B cell (primary cell): ENCODE measurements around the gene ESRRA. TPM values are rescaled to one million over a fixed set of nuclear protein-coding genes. Genes with fewer than 3 reads are reported as not detected.

Experiments used
- ATAC-seq: fragments of 200-7000 bp; cut with Tn5 transposase; one replicate; pipeline ENCODE4 v1.10.0; 2021; ENCODE audit warnings: low read depth, mild to moderate bottlenecking, moderate number of reproducible peaks, moderate library complexity
- CTCF ChIA-PET: fragments of 350-600 bp; sonication (Branson Sonifier 250); formaldehyde crosslinking; loops from one replicate; lab custom pipeline; 2021; ENCODE audit warnings: antibody characterized with exemption, inconsistent platforms; lab: Charles Lee
- POLR2A ChIA-PET: fragments of 350-600 bp; sonication (Branson Sonifier 250); formaldehyde crosslinking; loops from one replicate; lab custom pipeline; 2021; ENCODE audit warnings: antibody characterized with exemption; lab: Charles Lee
- DNase-seq: peaks from one replicate; pipeline ENCODE4 v3.0.0; 2013
- H2AFZ ChIP-seq: 2 replicates; pipeline ENCODE4 v1.6.1; 2012; ENCODE audit warnings: mild to moderate bottlenecking, low read depth, low read length; ENCODE audit not compliant: insufficient read depth, poor library complexity, severe bottlenecking
- H3K27ac ChIP-seq, 2 donors: 1 replicate in 1 of 2; 2 replicates in 1 of 2; pipeline ENCODE4 v1.5.1; 2012 to 2013; ENCODE audit warnings: low read length in 2 of 2, mild to moderate bottlenecking in 2 of 2, moderate library complexity in 1 of 2
- H3K27me3 ChIP-seq, 4 experiments: fragments of 200-600 bp in 1 of 4; sonication (generic) in 1 of 4; replicated peaks in 1 of 4; 1 replicate in 2 of 4; 2 replicates in 2 of 4; pipeline versions ENCODE4 v1.6.1 to v1.7.0; 2013 to 2016; ENCODE audit warnings: low read length in 3 of 4, mild to moderate bottlenecking in 2 of 4, mixed read lengths in 1 of 4, moderate library complexity in 1 of 4; ENCODE audit not compliant: insufficient read depth in 4 of 4, control insufficient read depth in 3 of 4; ENCODE audit errors: control extremely low read depth in 1 of 4
- H3K36me3 ChIP-seq, 2 experiments: replicated peaks in 1 of 2; 1 replicate in 1 of 2; 2 replicates in 1 of 2; pipeline versions ENCODE4 v1.6.1 to v1.7.1; 2013; ENCODE audit warnings: low read length in 1 of 2; ENCODE audit not compliant: insufficient read depth in 2 of 2, control insufficient read depth in 1 of 2; ENCODE audit errors: control extremely low read depth in 1 of 2, extremely low read depth in 1 of 2
- H3K4me1 ChIP-seq, 2 donors: fragments of 200-600 bp in 1 of 2; sonication (generic) in 1 of 2; 1 replicate in 1 of 2; 2 replicates in 1 of 2; pipeline versions ENCODE4 v1.5.1 to v1.6.1; 2013 to 2017; ENCODE audit warnings: low read length in 2 of 2; ENCODE audit not compliant: control insufficient read depth in 2 of 2, insufficient read depth in 2 of 2
- H3K4me2 ChIP-seq: replicated peaks from 2 replicates; pipeline ENCODE3; 2012; ENCODE audit warnings: mild to moderate bottlenecking, low read depth, low read length; ENCODE audit not compliant: poor library complexity, severe bottlenecking
- H3K4me3 ChIP-seq, 5 experiments: fragments of 200-600 bp in 1 of 5; sonication (generic) in 1 of 5; 1 replicate in 3 of 5; 2 replicates in 2 of 5; pipeline versions ENCODE4 v1.5.1 to v1.7.0; 2011 to 2016; ENCODE audit warnings: low read length in 4 of 5, mild to moderate bottlenecking in 4 of 5, low read depth in 2 of 5, control low read depth in 1 of 5, moderate library complexity in 1 of 5; ENCODE audit not compliant: insufficient read depth in 1 of 5; ENCODE audit errors: control extremely low read depth in 1 of 5, extremely low read depth in 1 of 5
- H3K79me2 ChIP-seq: fragments of 200-600 bp; sonication (generic); one replicate; pipeline ENCODE4 v1.6.0; 2016; ENCODE audit warnings: low read length; ENCODE audit not compliant: control insufficient read depth, insufficient read depth
- H3K9ac ChIP-seq: fragments of 200-600 bp; sonication (generic); 2 replicates; pipeline ENCODE4 v1.6.1; 2017; ENCODE audit warnings: mild to moderate bottlenecking, low read length, moderate library complexity
- H3K9me3 ChIP-seq, 3 donors: one replicate each; pipeline versions ENCODE4 v1.6.1 to v1.7.1; 2013; ENCODE audit warnings: low read length in 2 of 3; ENCODE audit not compliant: control insufficient read depth in 2 of 3, insufficient read depth in 1 of 3; ENCODE audit errors: control extremely low read depth in 1 of 3
- H4K20me1 ChIP-seq: 2 replicates; pipeline ENCODE4 v1.6.0; 2012; ENCODE audit warnings: mild to moderate bottlenecking, low read length; ENCODE audit not compliant: insufficient read depth, control insufficient read depth, poor library complexity, severe bottlenecking
- H3K27ac Mint-ChIP-seq: one replicate; pipeline ENCODE4 v1.8.0; 2021; ENCODE audit warnings: mixed read lengths
- H3K27me3 Mint-ChIP-seq: one replicate; pipeline ENCODE4 v1.8.0; 2021; ENCODE audit warnings: mixed read lengths
- H3K4me1 Mint-ChIP-seq: one replicate; pipeline ENCODE4 v1.8.0; 2021; ENCODE audit warnings: mixed read lengths
- H3K4me3 Mint-ChIP-seq: one replicate; pipeline ENCODE4 v1.8.0; 2021; ENCODE audit warnings: mixed read lengths
- H3K9me3 Mint-ChIP-seq: one replicate; pipeline ENCODE4 v1.8.0; 2022; ENCODE audit warnings: mixed read lengths; ENCODE audit not compliant: insufficient read depth
- EZH2 ChIP-seq: IDR thresholded peaks from 2 replicates; pipeline ENCODE4 v1.6.1; 2012; ENCODE audit warnings: borderline replicate concordance, low read depth, mild to moderate bottlenecking, moderate library complexity, low read length; ENCODE audit not compliant: insufficient read depth, poor library complexity, severe bottlenecking
- WGBS: methylation state at CpG from one replicate; pipeline ENCODE4 v1.1.5; 2013; ENCODE audit warnings: missing lambda C conversion rate; ENCODE audit not compliant: insufficient coverage; 5-methylcytosine and 5-hydroxymethylcytosine counted together
- intact Hi-C: fragments of 100-400 bp; cut with micrococcal nuclease; formaldehyde crosslinking; loops from one replicate; pipeline ENCODE4 v1.10.0; 2022
- polyA plus RNA-seq: library from polyadenylated mRNA; depleted of rRNA; stranded (reverse); fragments of >200 nt; gene quantifications from 2 replicates; pipeline ENCODE4 v1.2.3, GENCODE V29; 2012
- total RNA-seq, 2 donors: library from RNA; stranded (reverse); fragments of 120-200 nt in 1 of 2; gene quantifications; 1 replicate in 1 of 2; 2 replicates in 1 of 2; pipeline versions ENCODE4 v1.2.3 to v1.2.4, GENCODE V29; 2013 to 2022
- TF ChIP-seq, protein P1 (sequence below): fragments of 200-600 bp; IDR thresholded peaks from one replicate; pipeline ENCODE4 v1.8.0; 2022; ENCODE audit warnings: antibody characterized with exemption, mild to moderate bottlenecking

The ESRRA gene
- total and polyA plus RNA-seq, 2 donors (not counting 1 experiment from before 2014, with no cell fraction given) = 16.3 to 39.6 TPM

DNA sequence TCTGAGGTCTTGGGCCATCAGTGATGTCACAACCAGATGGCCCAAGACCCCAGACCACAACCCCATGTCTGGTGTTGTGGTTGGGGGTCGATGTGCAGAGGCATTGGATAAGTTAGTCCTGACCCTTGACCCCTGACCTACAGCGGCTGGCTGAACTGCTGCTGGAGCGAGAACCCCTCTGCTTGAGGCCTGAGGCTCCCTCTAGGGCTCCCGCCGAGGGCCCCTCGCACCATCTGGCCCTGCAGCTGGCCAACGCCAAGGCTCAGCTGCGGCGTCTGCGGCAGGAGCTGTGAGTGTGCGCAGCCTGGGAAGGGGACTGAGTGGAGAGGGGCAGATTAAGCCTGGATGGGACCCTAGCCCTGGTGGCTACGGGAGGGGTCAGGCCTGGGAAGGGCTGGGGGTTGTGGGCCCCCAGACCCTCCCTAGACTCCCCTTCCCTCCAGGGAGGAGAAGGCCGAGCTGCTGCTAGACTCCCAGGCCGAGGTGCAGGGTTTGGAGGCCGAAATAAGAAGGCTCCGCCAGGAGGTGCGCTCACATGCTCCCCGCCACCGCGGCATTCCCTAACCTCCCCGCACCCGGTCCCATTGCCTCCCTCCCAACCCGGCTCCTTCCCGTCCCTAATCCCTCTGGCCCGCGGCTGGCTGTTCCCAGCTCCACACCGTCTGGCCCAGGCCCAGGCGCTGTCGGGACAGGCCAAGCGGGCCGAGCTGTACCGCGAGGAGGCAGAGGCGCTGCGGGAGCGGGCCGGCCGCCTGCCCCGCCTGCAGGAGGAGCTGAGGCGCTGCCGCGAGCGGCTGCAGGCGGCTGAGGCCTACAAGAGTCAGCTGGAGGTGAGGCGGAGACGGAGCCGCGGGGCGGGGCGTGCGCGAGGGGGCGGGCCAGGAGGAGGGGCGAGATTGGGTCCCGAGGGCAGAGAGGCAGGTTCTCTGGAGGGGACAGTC, 36.8 kb downstream of the ESRRA start:
- Mint-ChIP-seq H3K9me3 (no peaks in the 10 kb centered on the region), H3K4me3 (peak overlapping the region; percentile 89), H3K27me3 (no peaks in the 10 kb centered on the region), H3K27ac (no peak overlapping the region), H3K4me1 (peaks cover 50% of the 10 kb centered on the region)
- H3K27ac ChIP-seq = peak overlapping the region in 1 of 2 donors; percentile 12
- no peaks in the 10 kb centered on the region for H3K27me3 ChIP-seq
- peak overlapping the region in 2 of 5 experiments; percentile 15 to 19 for H3K4me3 ChIP-seq
- ChIA-PET CTCF (interaction anchor here (1.1 to 5.5 kb wide), 9 partner anchors 10 to 147 kb away, joined by 3 to 63 read pairs (median 4); partner anchors contain the start of genes PRDX5, RPS6KA4 and TRMT112), POLR2A (interaction anchor here (1.1 to 3.4 kb wide), 2 partner anchors 25 to 71 kb away, joined by 3 to 50 read pairs; partner anchors contain the start of genes PRDX5 and TRMT112)
- H4K20me1 ChIP-seq = peaks cover 51% of the 10 kb centered on the region
- intact Hi-C loops = no loop called here
- peaks cover 36% of the 10 kb centered on the region for H3K79me2 ChIP-seq
- TF ChIP-seq, protein P1, sequence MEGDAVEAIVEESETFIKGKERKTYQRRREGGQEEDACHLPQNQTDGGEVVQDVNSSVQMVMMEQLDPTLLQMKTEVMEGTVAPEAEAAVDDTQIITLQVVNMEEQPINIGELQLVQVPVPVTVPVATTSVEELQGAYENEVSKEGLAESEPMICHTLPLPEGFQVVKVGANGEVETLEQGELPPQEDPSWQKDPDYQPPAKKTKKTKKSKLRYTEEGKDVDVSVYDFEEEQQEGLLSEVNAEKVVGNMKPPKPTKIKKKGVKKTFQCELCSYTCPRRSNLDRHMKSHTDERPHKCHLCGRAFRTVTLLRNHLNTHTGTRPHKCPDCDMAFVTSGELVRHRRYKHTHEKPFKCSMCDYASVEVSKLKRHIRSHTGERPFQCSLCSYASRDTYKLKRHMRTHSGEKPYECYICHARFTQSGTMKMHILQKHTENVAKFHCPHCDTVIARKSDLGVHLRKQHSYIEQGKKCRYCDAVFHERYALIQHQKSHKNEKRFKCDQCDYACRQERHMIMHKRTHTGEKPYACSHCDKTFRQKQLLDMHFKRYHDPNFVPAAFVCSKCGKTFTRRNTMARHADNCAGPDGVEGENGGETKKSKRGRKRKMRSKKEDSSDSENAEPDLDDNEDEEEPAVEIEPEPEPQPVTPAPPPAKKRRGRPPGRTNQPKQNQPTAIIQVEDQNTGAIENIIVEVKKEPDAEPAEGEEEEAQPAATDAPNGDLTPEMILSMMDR = peak; percentile 43
- TF ChIP-seq EZH2 = no peak
- 36% methylated on average over 50 of the region's 55 CpGs for WGBS
- peak; percentile 88 for DNase-seq
- peak overlapping the region; percentile 98 for H3K4me2 ChIP-seq
- ATAC-seq = peak; percentile 46
- H3K4me1 ChIP-seq = peaks cover 30 to 39% of the 10 kb centered on the region in 2 donors
- H2AFZ ChIP-seq = no peak overlapping the region
- H3K9me3 ChIP-seq = no peaks in the 10 kb centered on the region
- no peak overlapping the region for H3K9ac ChIP-seq
- H3K36me3 ChIP-seq = peaks cover 4 to 46% of the 10 kb centered on the region in 2 experiments
